ENCODE measurements around the gene HIRIP3. TPM values are rescaled to one million over a fixed set of nuclear protein-coding genes. Genes with fewer than 3 reads are reported as not detected.

The HIRIP3 gene
- total and polyA plus RNA-seq, 2 of the 13 experiments (the other 11 are each of a cell fraction or from before 2014, with no cell fraction given) = 12.6 to 17.2 TPM

- TF ChIP-seq ETS1 (CRISPR knock-in tag; IDR thresholded peaks at IDR 0.05) (no peak), HOXA9 (CRISPR knock-in tag; IDR thresholded peaks at IDR 0.05; ENCODE audit: borderline replicate concordance) (no peak), ZNF414 (CRISPR knock-in tag; IDR thresholded peaks at IDR 0.05) (no peak), PREB (CRISPR knock-in tag; IDR thresholded peaks at IDR 0.05) (no peak), ZNF513 (CRISPR knock-in tag; conservative IDR thresholded peaks at IDR 0.05) (no peak), RFX5 (IDR thresholded peaks at IDR 0.05; ENCODE audit: low read depth, low read length) (no peak), ZNF12 (CRISPR knock-in tag; IDR thresholded peaks at IDR 0.05) (no peak), ZBTB25 (CRISPR knock-in tag; IDR thresholded peaks at IDR 0.05) (no peak), THYN1 (CRISPR knock-in tag; IDR thresholded peaks at IDR 0.05; ENCODE audit: borderline replicate concordance, low read depth) (no peak), PHF20 (CRISPR knock-in tag; IDR thresholded peaks at IDR 0.05) (no peak), NRL (CRISPR knock-in tag; IDR thresholded peaks at IDR 0.05; ENCODE audit: borderline replicate concordance) (no peak)
Measured at GRCh38 chr16:29996766-29997250, 1.4 kb upstream of the HIRIP3 start (continued).

Measured in HepG2 (cell line).